Astrocyte (in vitro differentiated cells and primary cell): ENCODE data around the gene TPPP3.

ENCODE experiments used
- EZH2 ChIP-seq: IDR thresholded peaks from 2 replicates; pipeline ENCODE4 v1.6.1; 2012; ENCODE audit warnings: mild to moderate bottlenecking, low read length, inconsistent platforms; ENCODE audit not compliant: insufficient read depth
- TF ChIP-seq, protein P1 (sequence below): IDR thresholded peaks from 2 replicates; pipeline ENCODE4 v1.5.1; 2011; ENCODE audit warnings: low read depth, mild to moderate bottlenecking, inconsistent platforms, low read length, moderate library complexity; ENCODE audit not compliant: insufficient read depth

GRCh38 chr16:67404740-67405226 is 11.5 kb upstream of the TPPP3 start:
- no peak for TF ChIP-seq EZH2
- TF ChIP-seq, protein P1, sequence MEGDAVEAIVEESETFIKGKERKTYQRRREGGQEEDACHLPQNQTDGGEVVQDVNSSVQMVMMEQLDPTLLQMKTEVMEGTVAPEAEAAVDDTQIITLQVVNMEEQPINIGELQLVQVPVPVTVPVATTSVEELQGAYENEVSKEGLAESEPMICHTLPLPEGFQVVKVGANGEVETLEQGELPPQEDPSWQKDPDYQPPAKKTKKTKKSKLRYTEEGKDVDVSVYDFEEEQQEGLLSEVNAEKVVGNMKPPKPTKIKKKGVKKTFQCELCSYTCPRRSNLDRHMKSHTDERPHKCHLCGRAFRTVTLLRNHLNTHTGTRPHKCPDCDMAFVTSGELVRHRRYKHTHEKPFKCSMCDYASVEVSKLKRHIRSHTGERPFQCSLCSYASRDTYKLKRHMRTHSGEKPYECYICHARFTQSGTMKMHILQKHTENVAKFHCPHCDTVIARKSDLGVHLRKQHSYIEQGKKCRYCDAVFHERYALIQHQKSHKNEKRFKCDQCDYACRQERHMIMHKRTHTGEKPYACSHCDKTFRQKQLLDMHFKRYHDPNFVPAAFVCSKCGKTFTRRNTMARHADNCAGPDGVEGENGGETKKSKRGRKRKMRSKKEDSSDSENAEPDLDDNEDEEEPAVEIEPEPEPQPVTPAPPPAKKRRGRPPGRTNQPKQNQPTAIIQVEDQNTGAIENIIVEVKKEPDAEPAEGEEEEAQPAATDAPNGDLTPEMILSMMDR, result no peak
